GM12874 (cell line): ENCODE data around the gene OR10A2.

Source experiments
- TF ChIP-seq, protein P1 (sequence below): IDR thresholded peaks from 2 replicates; pipeline ENCODE4 v1.5.1; 2011; ENCODE audit warnings: low read depth, mild to moderate bottlenecking, control low read depth, low read length, moderate library complexity; ENCODE audit not compliant: insufficient read depth

OR10A2 gene

GRCh38 chr11:6900327-6900999 is 37.6 kb downstream of the OR10A2 start:
- TF ChIP-seq, protein P1, sequence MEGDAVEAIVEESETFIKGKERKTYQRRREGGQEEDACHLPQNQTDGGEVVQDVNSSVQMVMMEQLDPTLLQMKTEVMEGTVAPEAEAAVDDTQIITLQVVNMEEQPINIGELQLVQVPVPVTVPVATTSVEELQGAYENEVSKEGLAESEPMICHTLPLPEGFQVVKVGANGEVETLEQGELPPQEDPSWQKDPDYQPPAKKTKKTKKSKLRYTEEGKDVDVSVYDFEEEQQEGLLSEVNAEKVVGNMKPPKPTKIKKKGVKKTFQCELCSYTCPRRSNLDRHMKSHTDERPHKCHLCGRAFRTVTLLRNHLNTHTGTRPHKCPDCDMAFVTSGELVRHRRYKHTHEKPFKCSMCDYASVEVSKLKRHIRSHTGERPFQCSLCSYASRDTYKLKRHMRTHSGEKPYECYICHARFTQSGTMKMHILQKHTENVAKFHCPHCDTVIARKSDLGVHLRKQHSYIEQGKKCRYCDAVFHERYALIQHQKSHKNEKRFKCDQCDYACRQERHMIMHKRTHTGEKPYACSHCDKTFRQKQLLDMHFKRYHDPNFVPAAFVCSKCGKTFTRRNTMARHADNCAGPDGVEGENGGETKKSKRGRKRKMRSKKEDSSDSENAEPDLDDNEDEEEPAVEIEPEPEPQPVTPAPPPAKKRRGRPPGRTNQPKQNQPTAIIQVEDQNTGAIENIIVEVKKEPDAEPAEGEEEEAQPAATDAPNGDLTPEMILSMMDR: no peak

GRCh38 chr11:6911378-6911777 is 48.5 kb downstream of the OR10A2 start:
- TF ChIP-seq, protein P1: no peak

GRCh38 chr11:6911948-6912347 is 49.1 kb downstream of the OR10A2 start:
- TF ChIP-seq, protein P1: no peak

GRCh38 chr11:6919698-6920097 is 56.8 kb downstream of the OR10A2 start:
- TF ChIP-seq, protein P1: no peak

DNA sequence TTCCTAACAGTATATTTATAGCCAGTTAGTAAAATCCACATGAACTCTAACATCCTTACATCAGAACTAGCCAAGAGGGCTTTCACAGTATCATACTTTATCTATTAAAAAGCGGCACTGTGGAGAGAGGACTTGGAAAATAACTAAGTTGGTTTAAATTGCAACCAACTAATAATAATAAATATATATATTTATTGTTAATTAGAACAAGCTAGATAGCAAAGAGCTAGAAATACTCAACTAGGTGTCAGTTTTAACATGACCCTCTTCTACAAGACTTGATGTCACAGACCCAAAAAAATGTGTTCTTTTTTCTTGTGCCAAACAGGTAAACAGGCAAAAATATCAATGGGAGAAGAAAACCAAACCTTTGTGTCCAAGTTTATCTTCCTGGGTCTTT is 57.8 kb downstream of the OR10A2 start, which contains the start of gene OR2D3:
Gene OR2D3 (plus strand): TSS at position 301 of the 400 bp plus-strand sequence. CDS start 0 bp downstream, at position 301.
- TF ChIP-seq, protein P1: no peak
